Thymus (tissue), 11 donors: ENCODE results near the gene GRHPR. TPM values are rescaled to one million over a fixed set of nuclear protein-coding genes. Genes with fewer than 3 reads are reported as not detected.

Experiments used
- DNase-seq, 9 donors: peaks; one replicate each; pipeline ENCODE4 v3.0.0-alpha.2; 2013; ENCODE audit warnings: low spot score in 9 of 9, low read depth in 6 of 9, missing footprints in 1 of 9
- H3K27ac ChIP-seq, 2 donors: one replicate each; pipeline ENCODE4 v1.5.1; 2013; ENCODE audit warnings: control low read depth in 1 of 2, low read depth in 1 of 2, low read length in 1 of 2, mild to moderate bottlenecking in 1 of 2, moderate library complexity in 1 of 2
- H3K27me3 ChIP-seq, 2 donors: one replicate each; pipeline ENCODE4 v1.5.1; 2013; ENCODE audit warnings: low read length in 1 of 2; ENCODE audit not compliant: control insufficient read depth in 2 of 2, insufficient read depth in 1 of 2
- H3K36me3 ChIP-seq, 2 donors: one replicate each; pipeline ENCODE4 v1.5.1; 2013; ENCODE audit warnings: low read length in 1 of 2, mild to moderate bottlenecking in 1 of 2, moderate library complexity in 1 of 2; ENCODE audit not compliant: control insufficient read depth in 2 of 2, insufficient read depth in 2 of 2
- H3K4me1 ChIP-seq, 2 donors: one replicate each; pipeline ENCODE4 v1.5.1; 2013; ENCODE audit warnings: low read length in 2 of 2; ENCODE audit not compliant: control insufficient read depth in 2 of 2, insufficient read depth in 2 of 2
- H3K4me3 ChIP-seq, 2 donors: one replicate each; pipeline ENCODE4 v1.5.1; 2013; ENCODE audit warnings: low read length in 2 of 2, control low read depth in 1 of 2, mild to moderate bottlenecking in 1 of 2
- H3K9me3 ChIP-seq, 2 donors: one replicate each; pipeline ENCODE4 v1.5.1; 2013; ENCODE audit warnings: low read length in 1 of 2, mild to moderate bottlenecking in 1 of 2; ENCODE audit not compliant: control insufficient read depth in 2 of 2, insufficient read depth in 1 of 2
- WGBS: extraction: QIAGEN DNeasy Blood & Tissue Kit; methylation state at CpG from one replicate; pipeline ENCODE4 v1.1.7; 2013; 5-methylcytosine and 5-hydroxymethylcytosine counted together
- polyA plus RNA-seq: library from polyadenylated mRNA; stranded (reverse); fragments of 200-250 nt; gene quantifications from one replicate; pipeline ENCODE4 v1.2.3, GENCODE V29; 2013
- total RNA-seq: library from RNA; stranded (reverse); fragments of 120-200 nt; gene quantifications from one replicate; pipeline ENCODE4 v1.2.4, GENCODE V29; 2013
- donor health status: healthy.

Gene GRHPR
- total and polyA plus RNA-seq, 2 donors: 59.2 to 70.1 TPM

- DNase-seq: no peak
- 97% methylated on average over 11 of the region's 11 CpGs for WGBS
- H3K27me3 ChIP-seq: no peaks in the 10 kb centered on the region
- no peaks in the 10 kb centered on the region for H3K36me3 ChIP-seq
- no peak overlapping the region for H3K27ac ChIP-seq
- no peak overlapping the region for H3K4me3 ChIP-seq
- H3K9me3 ChIP-seq: no peaks in the 10 kb centered on the region
- peaks cover 0 to 31% of the 10 kb centered on the region in 2 donors for H3K4me1 ChIP-seq
Observed at GRCh38 chr9:37406603-37407401, 15.7 kb upstream of the GRHPR start.

GRCh38 chr9:37407468-37407867 is 15.0 kb upstream of the GRHPR start:
- Histone ChIP-seq H3K27me3 (no peaks in the 10 kb centered on the region), H3K27ac (no peak overlapping the region), H3K4me1 (peaks cover 0 to 31% of the 10 kb centered on the region in 2 donors), H3K9me3 (no peaks in the 10 kb centered on the region), H3K4me3 (no peak overlapping the region), H3K36me3 (no peaks in the 10 kb centered on the region)
- 51% methylated on average over 2 of the region's 2 CpGs for WGBS
- peak in 1 of 9 donors; percentile 39 for DNase-seq

DNA sequence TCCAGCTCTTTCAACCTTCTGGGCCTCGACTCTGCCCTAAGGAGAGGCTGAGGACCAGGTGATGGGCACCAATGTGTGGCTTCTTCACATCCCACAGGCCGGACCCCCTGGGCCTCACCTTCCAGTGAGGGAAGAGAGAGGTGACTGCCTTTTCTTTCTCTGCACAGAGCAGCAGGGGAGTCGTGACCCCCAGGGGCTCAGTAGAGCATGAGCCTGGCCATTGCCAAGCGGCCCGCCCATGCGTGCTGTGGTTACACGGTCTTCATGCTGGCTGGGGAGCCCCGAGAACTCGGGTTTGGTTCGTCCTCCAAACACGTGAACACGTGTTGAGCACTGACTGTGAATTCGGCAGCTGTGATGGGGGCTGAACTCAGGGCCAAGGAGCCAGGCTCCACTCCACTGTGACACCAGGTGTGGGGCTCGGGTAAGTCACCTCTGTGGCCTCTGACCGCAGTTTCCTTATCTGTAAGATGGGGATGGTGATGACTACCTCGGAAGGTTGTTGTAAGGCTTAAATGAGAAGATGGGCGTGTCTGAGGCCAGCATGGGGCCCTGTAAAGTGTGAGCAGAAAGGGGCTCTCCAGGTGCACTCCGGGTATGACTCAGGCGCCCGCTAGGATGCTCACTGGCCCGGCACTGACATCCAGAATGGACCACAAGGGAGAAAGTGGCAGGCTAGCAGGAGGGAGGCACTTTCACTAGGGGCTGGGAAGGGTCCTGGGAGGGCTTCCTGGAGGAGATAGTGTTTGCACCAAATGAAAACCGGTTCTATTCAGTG is 13.4 kb upstream of the GRHPR start:
- WGBS: 91% methylated on average over 22 of the region's 22 CpGs
- Histone ChIP-seq H3K9me3 (no peaks in the 10 kb centered on the region), H3K4me1 (peaks cover 0 to 31% of the 10 kb centered on the region in 2 donors), H3K4me3 (no peak overlapping the region), H3K27me3 (no peaks in the 10 kb centered on the region), H3K36me3 (no peaks in the 10 kb centered on the region), H3K27ac (peak overlapping the region in 1 of 2 donors; percentile 61)
- peak in 5 of 9 donors; percentile 23 to 69 (median 48) for DNase-seq

- Histone ChIP-seq H3K4me1 (peaks cover 0 to 38% of the 10 kb centered on the region in 2 donors), H3K27me3 (peaks cover 0 to 3% of the 10 kb centered on the region in 2 donors), H3K27ac (no peak overlapping the region), H3K36me3 (no peaks in the 10 kb centered on the region), H3K4me3 (no peak overlapping the region), H3K9me3 (no peaks in the 10 kb centered on the region)
- WGBS: 97% methylated on average over 9 of the region's 9 CpGs
- DNase-seq: no peak
Observed at GRCh38 chr9:37410354-37410861, 12.1 kb upstream of the GRHPR start.

DNA sequence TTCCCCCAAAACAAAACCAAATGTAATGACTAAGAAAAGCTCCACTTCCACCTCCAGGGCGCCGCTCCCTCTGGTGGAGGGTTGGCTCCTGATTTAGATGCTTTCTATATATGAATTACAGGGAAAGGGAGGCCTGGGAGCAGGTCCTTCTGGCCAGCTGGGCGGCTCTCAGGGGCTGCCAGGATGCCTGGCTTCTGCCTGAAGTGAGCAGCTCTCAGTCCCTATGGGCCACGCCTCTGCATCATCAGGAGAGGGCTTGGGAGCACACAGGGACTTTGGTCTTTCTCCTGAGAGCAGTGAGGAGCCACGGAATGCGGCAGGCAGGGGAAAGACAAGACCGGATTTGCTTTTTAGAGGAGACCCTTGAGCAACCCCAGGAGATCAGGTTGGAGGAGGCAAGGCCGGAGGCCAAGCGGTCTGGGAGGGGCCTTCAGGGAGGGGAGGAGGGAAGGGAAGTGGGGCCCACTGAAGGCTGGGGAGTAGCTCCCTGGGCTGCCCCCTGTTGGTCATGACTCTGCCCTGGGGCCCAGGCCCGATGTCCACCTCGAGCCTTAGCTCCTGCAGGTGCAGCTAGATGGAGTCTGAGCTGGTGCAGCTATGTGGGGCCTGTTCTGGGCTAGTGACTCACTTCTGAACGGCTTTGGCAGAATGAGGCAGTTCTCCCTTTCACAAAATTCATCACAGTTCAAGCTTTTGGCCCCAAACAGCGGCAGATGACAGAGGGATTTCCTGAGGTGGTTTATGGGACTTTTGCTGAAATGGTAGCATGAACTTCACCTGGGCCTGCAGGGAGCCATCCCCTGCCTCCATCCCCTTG is 11.3 kb upstream of the GRHPR start:
- WGBS: 86% methylated on average over 13 of the region's 13 CpGs
- Histone ChIP-seq H3K27me3 (peaks cover 0 to 3% of the 10 kb centered on the region in 2 donors), H3K4me1 (peaks cover 0 to 40% of the 10 kb centered on the region in 2 donors), H3K4me3 (no peak overlapping the region), H3K27ac (no peak overlapping the region), H3K9me3 (no peaks in the 10 kb centered on the region), H3K36me3 (no peaks in the 10 kb centered on the region)
- peak in 1 of 9 donors; percentile 22 for DNase-seq

DNA sequence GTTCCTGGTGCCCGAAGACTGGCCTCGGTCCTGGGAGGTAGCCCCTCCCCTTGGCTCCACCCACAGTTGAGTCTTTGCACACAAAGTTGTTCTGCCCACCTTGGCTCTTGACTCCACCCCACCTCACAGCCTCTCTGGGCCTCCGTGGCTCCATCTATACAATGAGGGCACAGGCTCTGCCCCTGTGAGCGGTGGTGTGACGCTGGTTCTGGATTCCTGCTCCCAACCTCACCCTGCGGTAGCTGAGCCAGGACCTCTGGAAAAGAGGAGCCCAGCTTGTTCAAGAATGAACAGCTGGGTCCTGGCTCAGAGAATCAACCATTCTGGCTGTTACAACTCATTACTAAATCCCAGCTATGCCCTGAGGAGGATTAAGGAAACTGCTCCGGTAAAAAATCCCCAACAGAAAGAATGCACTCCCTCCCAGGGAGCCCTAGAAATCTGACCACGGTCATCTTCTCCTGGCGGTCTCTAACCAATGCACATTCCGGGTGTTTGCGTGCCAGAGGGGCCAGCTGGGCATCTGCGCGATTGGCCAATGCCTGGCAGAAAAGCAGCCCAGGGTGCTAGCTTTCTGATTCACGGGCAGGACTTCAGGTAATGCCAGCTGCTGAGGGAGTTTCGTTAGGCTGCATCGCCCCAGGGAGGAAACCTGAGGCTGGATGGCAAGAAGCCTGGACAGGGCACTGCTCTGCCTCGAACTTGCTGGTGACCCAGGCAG is 9.9 kb upstream of the GRHPR start:
- no peak overlapping the region for H3K27ac ChIP-seq

DNA sequence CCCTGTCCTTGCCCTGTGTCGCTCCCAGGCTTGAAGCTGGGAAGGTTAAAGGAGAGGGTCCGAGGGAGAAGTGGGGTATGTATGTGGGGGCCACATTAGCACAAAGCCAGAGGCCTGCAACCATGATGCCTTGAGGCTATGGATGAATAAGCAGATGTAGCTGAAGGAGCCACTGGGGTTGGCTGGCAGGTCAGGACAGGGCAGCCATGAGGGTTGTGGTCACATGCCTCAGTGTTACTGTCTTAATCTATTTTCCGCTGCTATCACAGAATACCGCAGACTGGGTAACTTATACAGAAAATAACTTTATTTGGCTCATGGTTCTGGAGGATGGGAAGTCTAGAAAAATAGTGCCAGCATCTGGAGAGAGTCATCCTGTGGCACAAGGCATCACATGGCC is 9.2 kb upstream of the GRHPR start:
- no peak overlapping the region for H3K4me3 ChIP-seq
- peaks cover 0 to 3% of the 10 kb centered on the region in 2 donors for H3K27me3 ChIP-seq
- H3K4me1 ChIP-seq: peaks cover 0 to 40% of the 10 kb centered on the region in 2 donors
- H3K36me3 ChIP-seq: no peaks in the 10 kb centered on the region
- over 99% methylated on average over 4 of the region's 4 CpGs for WGBS
- no peak for DNase-seq
- H3K9me3 ChIP-seq: no peaks in the 10 kb centered on the region
- H3K27ac ChIP-seq: no peak overlapping the region

More for the DNA sequence above, 9.9 kb upstream of the GRHPR start:
- Histone ChIP-seq H3K4me3 (no peak overlapping the region), H3K27me3 (peaks cover 0 to 3% of the 10 kb centered on the region in 2 donors), H3K4me1 (peaks cover 0 to 40% of the 10 kb centered on the region in 2 donors), H3K36me3 (no peaks in the 10 kb centered on the region), H3K9me3 (no peaks in the 10 kb centered on the region)
- 95% methylated on average over 17 of the region's 17 CpGs for WGBS
- no peak for DNase-seq

DNA sequence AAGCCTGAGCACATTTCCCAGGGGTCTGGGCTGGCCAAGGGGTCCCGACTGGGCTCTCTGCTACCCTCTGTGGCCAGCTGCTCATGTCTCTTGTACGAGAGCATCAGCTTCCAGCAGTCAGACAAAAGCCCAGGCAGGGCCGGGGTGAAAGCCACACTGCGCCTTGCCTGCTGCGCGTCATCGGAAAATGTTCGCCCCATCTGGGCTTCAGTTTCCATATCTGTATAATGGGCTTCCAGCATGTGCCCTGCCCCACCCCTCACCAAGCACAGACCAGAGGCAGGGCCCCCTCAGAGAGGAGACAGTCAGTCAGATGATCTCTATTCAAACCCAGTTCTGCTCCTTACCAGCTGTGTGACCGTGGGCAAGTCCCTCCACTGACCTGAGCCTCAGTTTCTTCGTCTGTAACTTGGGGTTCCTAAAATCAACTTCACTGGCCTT is 8.0 kb upstream of the GRHPR start:
- Histone ChIP-seq H3K4me3 (no peak overlapping the region), H3K4me1 (peaks cover 0 to 31% of the 10 kb centered on the region in 2 donors), H3K9me3 (no peaks in the 10 kb centered on the region), H3K36me3 (no peaks in the 10 kb centered on the region), H3K27ac (no peak overlapping the region), H3K27me3 (peaks cover 0 to 3% of the 10 kb centered on the region in 2 donors)
- 95% methylated on average over 10 of the region's 10 CpGs for whole genome bisulfite sequencing
- no peak for DNase-seq
